Caki2 (cell line): ENCODE data around the gene TPH1. TPM values are rescaled to one million over a fixed set of nuclear protein-coding genes. Genes with fewer than 3 reads are reported as not detected.
"Not testable (repeated sequence)": the region's sequence is repeated elsewhere in the genome, so short reads cannot be mapped to it uniquely, and the experiment has no call there.

ENCODE experiments used
- DNase-seq: peaks from one replicate; pipeline ENCODE4 v3.0.0-alpha.2; 2015; ENCODE audit warnings: low read depth
- in situ Hi-C: cut with HindIII; loops from 2 replicates; pipeline ENCODE4 v1.10.0; 2016; ENCODE audit warnings: low sequenced_read_pairs, low pct_unique_long_range_greater_than_20kb, mixed read lengths
- total RNA-seq: library from RNA; depleted of rRNA; stranded (reverse); fragments of >200 nt; shearing (Covaris generic); gene quantifications from 2 replicates; pipeline ENCODE4 v1.2.3, GENCODE V29; 2014; ENCODE audit warnings: low replicate concordance; rRNA removed

The TPH1 gene
- total RNA-seq, 1 experiment from 2014 or later: not detected

DNA sequence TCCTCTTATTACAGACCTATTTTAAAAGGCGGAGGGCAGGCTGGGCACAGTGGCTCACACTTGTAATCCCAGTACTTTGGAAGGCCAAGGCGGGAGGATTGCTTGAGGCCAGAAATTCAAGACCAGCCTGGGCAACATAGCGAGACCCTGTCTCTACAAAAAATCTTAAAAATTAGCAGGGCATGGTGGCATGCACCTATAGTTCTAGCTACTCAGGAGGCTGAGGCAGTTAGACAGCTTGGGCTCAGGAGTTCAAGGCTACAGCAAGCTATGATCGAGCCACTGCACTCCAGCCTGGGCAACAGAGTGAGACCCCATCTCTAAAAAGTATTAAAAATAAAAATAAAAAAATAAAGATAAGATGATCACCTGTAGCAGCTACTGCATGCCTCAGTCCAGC lies 45.9 kb downstream of the TPH1 start:
- in situ Hi-C loops, DNase-seq: not testable (repeated sequence)

Other genes starting within 250 kb of the TPH1 start
- 47.1 and 52.0 TPM in 2 replicates for gene SERGEF, start 33.2 kb downstream of the TPH1 start, total RNA-seq
- gene SAAL1, start 59.8 kb upstream of the TPH1 start, total RNA-seq: 14.4 and 26.3 TPM in 2 replicates
- gene MRGPRX3, start 86.3 kb upstream of the TPH1 start, total RNA-seq: not detected in 2 replicates
- not detected in 2 replicates for gene MRGPRX4, start 126.6 kb upstream of the TPH1 start, total RNA-seq
- not detected in 2 replicates for gene SAA4, start 190.5 kb upstream of the TPH1 start, total RNA-seq
- not detected in 2 replicates for gene SAA2, start 202.4 kb upstream of the TPH1 start, total RNA-seq
- gene SAA1, start 220.0 kb upstream of the TPH1 start, total RNA-seq: 0.67 and 4.8 TPM in 2 replicates